ENCODE data around the gene YY1AP1. TPM values are rescaled to one million over a fixed set of nuclear protein-coding genes. Genes with fewer than 3 reads are reported as not detected.
A peak's percentile ranks its signal among the peaks of the same experiment; 100 is the strongest.

YY1AP1 gene
- total and polyA plus RNA-seq, 10 of the 15 experiments (the other 5 are each of a cell fraction or from before 2014, with no cell fraction given), result 13.2 to 118 (median 40.5) TPM

DNA sequence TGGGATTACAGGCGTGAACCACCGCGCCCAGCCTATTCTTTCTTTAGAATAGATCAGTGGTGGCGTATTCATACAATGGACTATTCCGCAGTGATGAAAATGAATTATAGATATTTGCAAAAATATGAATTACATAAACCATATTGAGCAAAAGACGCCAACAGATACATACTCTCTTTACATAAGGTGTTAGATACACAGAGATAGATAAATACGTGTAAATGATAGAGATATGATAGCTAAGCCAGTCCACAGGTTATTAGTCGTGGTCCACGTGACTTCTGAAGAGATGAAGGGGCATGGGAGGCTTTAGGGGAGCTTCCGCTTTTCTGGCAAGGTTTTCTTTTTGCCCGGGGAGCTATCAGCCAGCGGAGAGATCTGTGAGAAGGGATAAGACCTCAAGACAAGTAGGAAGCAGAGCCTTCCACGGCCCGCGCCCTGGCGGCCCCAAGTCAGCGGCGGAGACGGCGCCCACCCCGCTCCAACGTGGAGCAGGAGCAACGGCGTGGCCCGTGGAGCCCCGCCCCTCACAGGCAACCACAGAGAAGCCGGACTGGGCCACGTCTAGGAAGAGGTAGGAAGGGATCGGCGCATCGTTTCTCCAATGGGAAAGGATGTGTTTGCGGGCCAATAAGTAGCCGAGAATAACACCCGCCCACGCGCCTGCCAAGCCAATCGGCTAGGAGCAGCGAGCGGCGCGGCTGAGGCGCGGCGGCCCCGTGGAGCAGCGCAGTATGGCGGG is 78.9 kb downstream of the YY1AP1 start, which contains the start of gene MSTO1 (continued):
- TF ChIP-seq, protein P1, sequence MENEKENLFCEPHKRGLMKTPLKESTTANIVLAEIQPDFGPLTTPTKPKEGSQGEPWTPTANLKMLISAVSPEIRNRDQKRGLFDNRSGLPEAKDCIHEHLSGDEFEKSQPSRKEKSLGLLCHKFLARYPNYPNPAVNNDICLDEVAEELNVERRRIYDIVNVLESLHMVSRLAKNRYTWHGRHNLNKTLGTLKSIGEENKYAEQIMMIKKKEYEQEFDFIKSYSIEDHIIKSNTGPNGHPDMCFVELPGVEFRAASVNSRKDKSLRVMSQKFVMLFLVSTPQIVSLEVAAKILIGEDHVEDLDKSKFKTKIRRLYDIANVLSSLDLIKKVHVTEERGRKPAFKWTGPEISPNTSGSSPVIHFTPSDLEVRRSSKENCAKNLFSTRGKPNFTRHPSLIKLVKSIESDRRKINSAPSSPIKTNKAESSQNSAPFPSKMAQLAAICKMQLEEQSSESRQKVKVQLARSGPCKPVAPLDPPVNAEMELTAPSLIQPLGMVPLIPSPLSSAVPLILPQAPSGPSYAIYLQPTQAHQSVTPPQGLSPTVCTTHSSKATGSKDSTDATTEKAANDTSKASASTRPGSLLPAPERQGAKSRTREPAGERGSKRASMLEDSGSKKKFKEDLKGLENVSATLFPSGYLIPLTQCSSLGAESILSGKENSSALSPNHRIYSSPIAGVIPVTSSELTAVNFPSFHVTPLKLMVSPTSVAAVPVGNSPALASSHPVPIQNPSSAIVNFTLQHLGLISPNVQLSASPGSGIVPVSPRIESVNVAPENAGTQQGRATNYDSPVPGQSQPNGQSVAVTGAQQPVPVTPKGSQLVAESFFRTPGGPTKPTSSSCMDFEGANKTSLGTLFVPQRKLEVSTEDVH (IDR thresholded peaks at IDR 0.05; ENCODE audit: low read depth, partially characterized antibody), result no peak
- TF ChIP-seq MTA3 (IDR thresholded peaks at IDR 0.05; ENCODE audit: borderline replicate concordance, low read length) (no peak), EZH2 (IDR thresholded peaks at IDR 0.05; ENCODE audit: borderline replicate concordance, control insufficient read depth, low read depth, low read length) (no peak), EGR1 (IDR thresholded peaks at IDR 0.05; ENCODE audit: borderline replicate concordance in 1 of 2, low read depth in 2 of 2, low read length in 2 of 2) (no peak; a peak in 1 of 3 replicates), MTA2 (IDR thresholded peaks at IDR 0.05; ENCODE audit: low read depth) (peak; percentile 26; the same call in 1 of the 2 replicates), SIX5 (IDR thresholded peaks at IDR 0.05; ENCODE audit: low read depth, low read length, severe bottlenecking) (no peak), YBX1 (IDR thresholded peaks at IDR 0.05) (no peak)
- TF ChIP-seq, protein P2, sequence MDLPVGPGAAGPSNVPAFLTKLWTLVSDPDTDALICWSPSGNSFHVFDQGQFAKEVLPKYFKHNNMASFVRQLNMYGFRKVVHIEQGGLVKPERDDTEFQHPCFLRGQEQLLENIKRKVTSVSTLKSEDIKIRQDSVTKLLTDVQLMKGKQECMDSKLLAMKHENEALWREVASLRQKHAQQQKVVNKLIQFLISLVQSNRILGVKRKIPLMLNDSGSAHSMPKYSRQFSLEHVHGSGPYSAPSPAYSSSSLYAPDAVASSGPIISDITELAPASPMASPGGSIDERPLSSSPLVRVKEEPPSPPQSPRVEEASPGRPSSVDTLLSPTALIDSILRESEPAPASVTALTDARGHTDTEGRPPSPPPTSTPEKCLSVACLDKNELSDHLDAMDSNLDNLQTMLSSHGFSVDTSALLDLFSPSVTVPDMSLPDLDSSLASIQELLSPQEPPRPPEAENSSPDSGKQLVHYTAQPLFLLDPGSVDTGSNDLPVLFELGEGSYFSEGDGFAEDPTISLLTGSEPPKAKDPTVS (IDR thresholded peaks at IDR 0.05; ENCODE audit: low read depth, low read length), result no peak
- TF ChIP-seq, protein P3, sequence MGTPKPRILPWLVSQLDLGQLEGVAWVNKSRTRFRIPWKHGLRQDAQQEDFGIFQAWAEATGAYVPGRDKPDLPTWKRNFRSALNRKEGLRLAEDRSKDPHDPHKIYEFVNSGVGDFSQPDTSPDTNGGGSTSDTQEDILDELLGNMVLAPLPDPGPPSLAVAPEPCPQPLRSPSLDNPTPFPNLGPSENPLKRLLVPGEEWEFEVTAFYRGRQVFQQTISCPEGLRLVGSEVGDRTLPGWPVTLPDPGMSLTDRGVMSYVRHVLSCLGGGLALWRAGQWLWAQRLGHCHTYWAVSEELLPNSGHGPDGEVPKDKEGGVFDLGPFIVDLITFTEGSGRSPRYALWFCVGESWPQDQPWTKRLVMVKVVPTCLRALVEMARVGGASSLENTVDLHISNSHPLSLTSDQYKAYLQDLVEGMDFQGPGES (IDR thresholded peaks at IDR 0.05), result peak; percentile 58; the same call in 1 of the 2 replicates
- TF ChIP-seq, protein P4, sequence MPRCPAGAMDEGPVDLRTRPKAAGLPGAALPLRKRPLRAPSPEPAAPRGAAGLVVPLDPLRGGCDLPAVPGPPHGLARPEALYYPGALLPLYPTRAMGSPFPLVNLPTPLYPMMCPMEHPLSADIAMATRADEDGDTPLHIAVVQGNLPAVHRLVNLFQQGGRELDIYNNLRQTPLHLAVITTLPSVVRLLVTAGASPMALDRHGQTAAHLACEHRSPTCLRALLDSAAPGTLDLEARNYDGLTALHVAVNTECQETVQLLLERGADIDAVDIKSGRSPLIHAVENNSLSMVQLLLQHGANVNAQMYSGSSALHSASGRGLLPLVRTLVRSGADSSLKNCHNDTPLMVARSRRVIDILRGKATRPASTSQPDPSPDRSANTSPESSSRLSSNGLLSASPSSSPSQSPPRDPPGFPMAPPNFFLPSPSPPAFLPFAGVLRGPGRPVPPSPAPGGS (IDR thresholded peaks at IDR 0.05; ENCODE audit: borderline replicate concordance, insufficient read depth, low read depth, low read length, poor library complexity, severe bottlenecking), result no peak

Other genes starting within 250 kb of the YY1AP1 start
- 14.7 and 17.2 TPM in 2 replicates for gene ASH1L, start 126.0 kb downstream of the YY1AP1 start, total RNA-seq (2014; rRNA removed)
- gene ASH1L, start 126.0 kb downstream of the YY1AP1 start, total RNA-seq (2014; rRNA removed; fragmentation: Illumina TruSeq; extraction: Trizol), result 22.0 and 22.6 TPM in 2 replicates
- 23.9 and 24.5 TPM in 2 replicates for gene ASH1L, start 126.0 kb downstream of the YY1AP1 start, total RNA-seq (2021)
- gene ASH1L, start 126.0 kb downstream of the YY1AP1 start, polyA plus RNA-seq (2011; rRNA removed), result 22.2 and 22.4 TPM in 2 replicates
- gene ASH1L, start 126.0 kb downstream of the YY1AP1 start, polyA plus RNA-seq (2014; fragmentation: Illumina TruSeq; extraction: Trizol), result 15.9 and 16.8 TPM in 2 replicates
- gene ASH1L, start 126.0 kb downstream of the YY1AP1 start, polyA plus RNA-seq (2014; fragmentation: Nextera tagmentation; extraction: Ambion mirVana), result 1 to 10 TPM; 1.7 to 5.9 TPM
- gene ASH1L, start 126.0 kb downstream of the YY1AP1 start, polyA plus RNA-seq (2014; rRNA removed), result 11.3 and 12.1 TPM in 2 replicates
- 10 to 100 TPM; 17.3 to 18.6 TPM for gene ASH1L, start 126.0 kb downstream of the YY1AP1 start, polyA plus RNA-seq (2016; fragmentation: Nextera tagmentation; extraction: Ambion mirVana)
- 44.1 and 48.9 TPM in 2 replicates for gene MSTO1, start 78.6 kb downstream of the YY1AP1 start, total RNA-seq (2014; rRNA removed)
- gene MSTO1, start 78.6 kb downstream of the YY1AP1 start, total RNA-seq (2014; rRNA removed; fragmentation: Illumina TruSeq; extraction: Trizol), result 32.8 and 33.7 TPM in 2 replicates
- gene MSTO1, start 78.6 kb downstream of the YY1AP1 start, total RNA-seq (2021), result 62.2 and 68.7 TPM in 2 replicates
- 12.7 and 22.2 TPM in 2 replicates for gene MSTO1, start 78.6 kb downstream of the YY1AP1 start, polyA plus RNA-seq (2011; rRNA removed)
- gene MSTO1, start 78.6 kb downstream of the YY1AP1 start, polyA plus RNA-seq (2014; fragmentation: Illumina TruSeq; extraction: Trizol), result 44.3 and 45.7 TPM in 2 replicates
- gene MSTO1, start 78.6 kb downstream of the YY1AP1 start, polyA plus RNA-seq (2014; fragmentation: Nextera tagmentation; extraction: Ambion mirVana), result 10 to 100 TPM; 16.1 to 23.2 TPM
- 66.1 and 69.8 TPM in 2 replicates for gene MSTO1, start 78.6 kb downstream of the YY1AP1 start, polyA plus RNA-seq (2014; rRNA removed)
- 10 to 100 TPM; 85.7 to 87.9 TPM for gene MSTO1, start 78.6 kb downstream of the YY1AP1 start, polyA plus RNA-seq (2016; fragmentation: Nextera tagmentation; extraction: Ambion mirVana)
- gene DAP3, start 317 bp upstream of the YY1AP1 start, total RNA-seq (2014; rRNA removed), result 60.0 and 61.3 TPM in 2 replicates
- gene DAP3, start 317 bp upstream of the YY1AP1 start, total RNA-seq (2014; rRNA removed; fragmentation: Illumina TruSeq; extraction: Trizol), result 116 and 125 TPM in 2 replicates
- gene DAP3, start 317 bp upstream of the YY1AP1 start, total RNA-seq (2021), result 127 TPM in 2 replicates
- gene DAP3, start 317 bp upstream of the YY1AP1 start, polyA plus RNA-seq (2011; rRNA removed), result 223 and 228 TPM in 2 replicates
- 184 and 197 TPM in 2 replicates for gene DAP3, start 317 bp upstream of the YY1AP1 start, polyA plus RNA-seq (2014; fragmentation: Illumina TruSeq; extraction: Trizol)
- 100 to 1,000 TPM; 149 to 175 TPM for gene DAP3, start 317 bp upstream of the YY1AP1 start, polyA plus RNA-seq (2014; fragmentation: Nextera tagmentation; extraction: Ambion mirVana)
- 154 and 160 TPM in 2 replicates for gene DAP3, start 317 bp upstream of the YY1AP1 start, polyA plus RNA-seq (2014; rRNA removed)
- gene DAP3, start 317 bp upstream of the YY1AP1 start, polyA plus RNA-seq (2016; fragmentation: Nextera tagmentation; extraction: Ambion mirVana), result 100 to 1,000 TPM; 117 to 128 TPM
- gene GON4L, start 168.4 kb upstream of the YY1AP1 start, total RNA-seq (2014; rRNA removed), result 23.4 and 27.1 TPM in 2 replicates
- 26.0 and 27.1 TPM in 2 replicates for gene GON4L, start 168.4 kb upstream of the YY1AP1 start, total RNA-seq (2014; rRNA removed; fragmentation: Illumina TruSeq; extraction: Trizol)
- gene GON4L, start 168.4 kb upstream of the YY1AP1 start, total RNA-seq (2021), result 34.6 and 38.8 TPM in 2 replicates
- 25.9 and 26.9 TPM in 2 replicates for gene GON4L, start 168.4 kb upstream of the YY1AP1 start, polyA plus RNA-seq (2011; rRNA removed)
- 28.9 and 29.8 TPM in 2 replicates for gene GON4L, start 168.4 kb upstream of the YY1AP1 start, polyA plus RNA-seq (2014; fragmentation: Illumina TruSeq; extraction: Trizol)
- gene GON4L, start 168.4 kb upstream of the YY1AP1 start, polyA plus RNA-seq (2014; fragmentation: Nextera tagmentation; extraction: Ambion mirVana), result 10 to 100 TPM; 17.7 to 29.3 TPM
- gene GON4L, start 168.4 kb upstream of the YY1AP1 start, polyA plus RNA-seq (2014; rRNA removed), result 21.6 and 22.5 TPM in 2 replicates
- 10 to 100 TPM; 40.5 to 40.7 TPM for gene GON4L, start 168.4 kb upstream of the YY1AP1 start, polyA plus RNA-seq (2016; fragmentation: Nextera tagmentation; extraction: Ambion mirVana)
- gene SYT11, start 170.8 kb upstream of the YY1AP1 start, total RNA-seq (2014; rRNA removed), result 15.6 and 17.5 TPM in 2 replicates
- 14.1 and 14.3 TPM in 2 replicates for gene SYT11, start 170.8 kb upstream of the YY1AP1 start, total RNA-seq (2014; rRNA removed; fragmentation: Illumina TruSeq; extraction: Trizol)
- 14.1 and 14.3 TPM in 2 replicates for gene SYT11, start 170.8 kb upstream of the YY1AP1 start, total RNA-seq (2021)
- 21.2 and 21.5 TPM in 2 replicates for gene SYT11, start 170.8 kb upstream of the YY1AP1 start, polyA plus RNA-seq (2011; rRNA removed)
- 16.2 and 17.4 TPM in 2 replicates for gene SYT11, start 170.8 kb upstream of the YY1AP1 start, polyA plus RNA-seq (2014; fragmentation: Illumina TruSeq; extraction: Trizol)
- 1 to 10 TPM; 7.7 to 7.8 TPM for gene SYT11, start 170.8 kb upstream of the YY1AP1 start, polyA plus RNA-seq (2014; fragmentation: Nextera tagmentation; extraction: Ambion mirVana)
- 11.0 and 11.3 TPM in 2 replicates for gene SYT11, start 170.8 kb upstream of the YY1AP1 start, polyA plus RNA-seq (2014; rRNA removed)
- 10 to 100 TPM; 12.1 to 13.0 TPM for gene SYT11, start 170.8 kb upstream of the YY1AP1 start, polyA plus RNA-seq (2016; fragmentation: Nextera tagmentation; extraction: Ambion mirVana)
- 6.8 and 10.6 TPM in 2 replicates for gene RIT1, start 222.6 kb upstream of the YY1AP1 start, total RNA-seq (2014; rRNA removed)
- 12.5 and 13.0 TPM in 2 replicates for gene RIT1, start 222.6 kb upstream of the YY1AP1 start, total RNA-seq (2014; rRNA removed; fragmentation: Illumina TruSeq; extraction: Trizol)
- 13.1 and 16.7 TPM in 2 replicates for gene RIT1, start 222.6 kb upstream of the YY1AP1 start, total RNA-seq (2021)
- gene RIT1, start 222.6 kb upstream of the YY1AP1 start, polyA plus RNA-seq (2011; rRNA removed), result 61.5 and 77.0 TPM in 2 replicates
- 13.9 and 16.5 TPM in 2 replicates for gene RIT1, start 222.6 kb upstream of the YY1AP1 start, polyA plus RNA-seq (2014; fragmentation: Illumina TruSeq; extraction: Trizol)
- gene RIT1, start 222.6 kb upstream of the YY1AP1 start, polyA plus RNA-seq (2014; fragmentation: Nextera tagmentation; extraction: Ambion mirVana), result 10 to 100 TPM; 25.2 to 30.3 TPM
- gene RIT1, start 222.6 kb upstream of the YY1AP1 start, polyA plus RNA-seq (2014; rRNA removed), result 11.0 and 12.0 TPM in 2 replicates
- gene RIT1, start 222.6 kb upstream of the YY1AP1 start, polyA plus RNA-seq (2016; fragmentation: Nextera tagmentation; extraction: Ambion mirVana), result 10 to 100 TPM; 12.4 to 13.6 TPM
- 40.8 and 42.1 TPM in 2 replicates for gene KHDC4, start 245.6 kb upstream of the YY1AP1 start, total RNA-seq (2014; rRNA removed)
- gene KHDC4, start 245.6 kb upstream of the YY1AP1 start, total RNA-seq (2014; rRNA removed; fragmentation: Illumina TruSeq; extraction: Trizol), result 42.8 and 44.4 TPM in 2 replicates
- 40.5 and 41.1 TPM in 2 replicates for gene KHDC4, start 245.6 kb upstream of the YY1AP1 start, total RNA-seq (2021)
- 109 and 120 TPM in 2 replicates for gene KHDC4, start 245.6 kb upstream of the YY1AP1 start, polyA plus RNA-seq (2011; rRNA removed)
- 47.8 and 62.4 TPM in 2 replicates for gene KHDC4, start 245.6 kb upstream of the YY1AP1 start, polyA plus RNA-seq (2014; fragmentation: Illumina TruSeq; extraction: Trizol)
- gene KHDC4, start 245.6 kb upstream of the YY1AP1 start, polyA plus RNA-seq (2014; fragmentation: Nextera tagmentation; extraction: Ambion mirVana), result 10 to 100 TPM; 11.7 to 15.1 TPM
- gene KHDC4, start 245.6 kb upstream of the YY1AP1 start, polyA plus RNA-seq (2014; rRNA removed), result 58.2 and 70.5 TPM in 2 replicates
- gene KHDC4, start 245.6 kb upstream of the YY1AP1 start, polyA plus RNA-seq (2016; fragmentation: Nextera tagmentation; extraction: Ambion mirVana), result 10 to 100 TPM; 39.5 to 46.9 TPM